GM23248 (cell line): ENCODE results near the gene HYOU1. TPM values are rescaled to one million over a fixed set of nuclear protein-coding genes. Genes with fewer than 3 reads are reported as not detected.

ENCODE experiments used
- DNase-seq: peaks from one replicate; pipeline ENCODE4 v3.0.0-alpha.2; 2015
- H2AFZ ChIP-seq: fragments of 200-600 bp; sonication (generic); 2 replicates; pipeline ENCODE4 v1.6.1; 2016; ENCODE audit warnings: antibody characterized with exemption
- H3F3A ChIP-seq: fragments of 200-600 bp; sonication (generic); 2 replicates; pipeline ENCODE4 v1.6.1; 2016; ENCODE audit warnings: mild to moderate bottlenecking, antibody characterized with exemption, mixed run types; ENCODE audit not compliant: insufficient read depth
- H3K27ac ChIP-seq: fragments of 200-600 bp; sonication (generic); 2 replicates; pipeline ENCODE4 v1.5.1; 2016; ENCODE audit warnings: mild to moderate bottlenecking
- H3K27me3 ChIP-seq: fragments of 200-600 bp; sonication (generic); replicated peaks from 2 replicates; pipeline ENCODE4 v1.6.1; 2016; ENCODE audit warnings: mild to moderate bottlenecking; ENCODE audit not compliant: insufficient read depth
- H3K36me3 ChIP-seq: fragments of 200-600 bp; sonication (generic); 2 replicates; pipeline ENCODE4 v1.6.1; 2016; ENCODE audit warnings: low read depth, mild to moderate bottlenecking
- H3K4me1 ChIP-seq: fragments of 200-600 bp; sonication (generic); 2 replicates; pipeline ENCODE4 v1.6.1; 2016; ENCODE audit warnings: mild to moderate bottlenecking; ENCODE audit not compliant: insufficient read depth
- H3K4me2 ChIP-seq: fragments of 200-600 bp; sonication (generic); one replicate; pipeline ENCODE4 v1.6.1; 2016; ENCODE audit warnings: mild to moderate bottlenecking; ENCODE audit not compliant: unreplicated experiment
- H3K4me3 ChIP-seq: fragments of 200-600 bp; sonication (generic); 2 replicates; pipeline ENCODE4 v1.5.1; 2016; ENCODE audit warnings: mild to moderate bottlenecking
- H3K79me2 ChIP-seq: fragments of 200-600 bp; sonication (generic); 2 replicates; pipeline ENCODE4 v1.6.1; 2016; ENCODE audit warnings: mild to moderate bottlenecking; ENCODE audit not compliant: insufficient read depth
- H3K9ac ChIP-seq: fragments of 200-600 bp; sonication (generic); 2 replicates; pipeline ENCODE4 v1.6.1; 2016; ENCODE audit warnings: mild to moderate bottlenecking
- H3K9me2 ChIP-seq: fragments of 200-600 bp; sonication (generic); 2 replicates; pipeline ENCODE4 v1.6.1; 2016; ENCODE audit warnings: mixed run types, mild to moderate bottlenecking, moderate library complexity; ENCODE audit not compliant: insufficient read depth
- H3K9me3 ChIP-seq: fragments of 200-600 bp; sonication (generic); one replicate; pipeline ENCODE4 v1.6.1; 2017; ENCODE audit warnings: low read depth
- H4K20me1 ChIP-seq: fragments of 200-600 bp; sonication (generic); 2 replicates; pipeline ENCODE4 v1.6.0; 2016; ENCODE audit not compliant: insufficient read depth
- EZH2 ChIP-seq: fragments of 200-600 bp; sonication (generic); IDR thresholded peaks from 2 replicates; pipeline ENCODE4 v1.6.1; 2018; ENCODE audit warnings: antibody characterized with exemption, mild to moderate bottlenecking; ENCODE audit not compliant: insufficient read depth, poor library complexity, severe bottlenecking
- EZH2phosphoT487 ChIP-seq: fragments of 200-600 bp; sonication (generic); IDR thresholded peaks from 2 replicates; pipeline ENCODE4 v1.6.1; 2018; ENCODE audit warnings: antibody characterized with exemption, moderate library complexity, mild to moderate bottlenecking, low read depth; ENCODE audit not compliant: insufficient read depth
- WGBS, 2 experiments: methylation state at CpG; one replicate each; pipeline ENCODE4 v1.1.6; 2015 to 2017; ENCODE audit warnings: low lambda C conversion rate in 2 of 2, low coverage in 1 of 2; ENCODE audit errors: missing lambda C conversion rate in 2 of 2; 5-methylcytosine and 5-hydroxymethylcytosine counted together
- in situ Hi-C: fragments of 300-500 bp; cut with MboI; formaldehyde crosslinking; loops from 2 replicates; pipeline ENCODE4 v1.15.0; 2020
- polyA plus RNA-seq: library from polyadenylated mRNA; unstranded; fragments of >200 nt; fragmentation: Nextera tagmentation; extraction: Ambion mirVana; gene quantifications from 2 replicates; pipeline ENCODE4 v1.2.1, GENCODE V29; 2016
- total RNA-seq: library from RNA; depleted of rRNA; stranded (reverse); fragments of >200 nt; shearing (Covaris generic); gene quantifications from 2 replicates; pipeline ENCODE4 v1.2.3, GENCODE V29; 2014

The HYOU1 gene
- total and polyA plus RNA-seq, 2 experiments from 2014 or later: 56.3 to 85.4 TPM

DNA sequence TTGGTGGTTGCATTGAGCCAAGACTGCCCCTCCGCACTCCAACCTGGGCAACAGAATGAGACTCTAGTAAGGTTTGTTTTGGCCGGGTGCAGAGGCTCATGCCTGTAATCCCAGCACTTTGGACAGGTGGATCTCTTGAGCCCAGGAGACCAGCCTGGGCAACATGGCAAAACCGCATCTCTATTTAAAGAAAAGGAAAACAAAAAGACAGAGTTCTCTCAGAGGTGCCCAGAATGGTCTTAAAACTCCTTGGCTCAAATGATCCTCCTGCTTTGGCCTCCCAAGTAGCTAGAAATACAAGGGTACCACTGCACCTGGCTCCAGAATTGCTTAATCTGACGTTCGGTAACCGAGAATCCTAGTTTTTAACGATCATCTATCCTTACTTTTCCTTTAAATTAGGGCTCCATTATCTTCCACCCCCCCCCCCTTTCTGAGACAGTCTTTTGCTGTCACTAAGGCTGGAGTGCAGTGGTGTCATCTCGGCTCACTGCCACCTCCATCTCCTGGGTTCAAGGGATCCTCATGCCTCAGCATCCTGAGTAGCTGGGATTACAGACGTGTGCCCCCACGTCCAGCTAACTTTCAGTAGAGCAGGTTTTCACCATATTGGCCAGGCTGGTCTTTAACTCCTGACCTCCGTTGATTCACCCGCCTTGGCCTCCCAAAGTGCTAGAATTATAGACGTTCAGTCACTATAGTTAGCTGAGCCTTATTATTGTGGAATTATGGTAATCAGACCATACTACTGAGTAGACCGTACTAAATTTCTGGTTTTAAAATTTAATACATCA is 40.6 kb downstream of the HYOU1 start:
- Histone ChIP-seq H3K4me1 (peaks cover 29% of the 10 kb centered on the region), H4K20me1 (no peaks in the 10 kb centered on the region), H3K79me2 (peaks cover 73% of the 10 kb centered on the region), H3K4me3 (peak overlapping the region; percentile 95), H3K4me2 (peak overlapping the region; percentile 97), H3K9me2 (no peaks in the 10 kb centered on the region), H3K27ac (peak overlapping the region; percentile 91), H3K9ac (peak overlapping the region; percentile 94), H3K9me3 (no peaks in the 10 kb centered on the region), H2AFZ (no peak overlapping the region), H3F3A (peaks cover 59% of the 10 kb centered on the region), H3K27me3 (no peaks in the 10 kb centered on the region), H3K36me3 (peaks cover 39% of the 10 kb centered on the region)
- in situ Hi-C loops: no loop called here
- TF ChIP-seq EZH2phosphoT487 (no peak), EZH2 (no peak)
- WGBS, 2 experiments: 70 to 78% methylated on average over 14 of the region's 14 CpGs
- no peak for DNase-seq

DNA sequence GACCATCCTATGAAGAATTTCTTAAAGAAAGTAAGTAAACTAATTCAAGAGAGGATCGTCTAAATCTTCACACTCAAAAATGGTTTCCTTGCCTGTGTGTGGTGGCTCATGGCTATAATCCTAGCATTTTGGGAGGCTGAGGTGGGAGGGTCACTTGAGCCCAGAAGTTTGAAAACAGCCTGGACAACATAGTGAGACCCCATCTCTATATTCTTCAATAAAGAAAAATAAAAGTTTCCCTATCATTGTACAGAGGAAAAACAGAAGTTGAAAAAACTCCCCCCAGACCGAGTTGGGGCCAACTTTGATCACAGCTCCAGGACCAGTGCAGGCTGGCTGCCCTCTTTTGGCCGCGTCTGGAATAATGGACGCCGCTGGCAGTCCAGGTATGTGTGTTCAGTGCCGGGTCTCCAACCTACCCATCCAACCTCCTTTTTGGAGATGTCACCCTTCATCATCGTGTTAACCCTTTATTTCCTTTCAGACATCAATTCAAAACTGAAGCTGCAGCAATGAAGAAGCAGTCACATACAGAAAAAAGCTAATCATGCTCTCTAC is 41.9 kb downstream of the HYOU1 start:
- H3K9me3 ChIP-seq: no peaks in the 10 kb centered on the region
- peaks cover 66% of the 10 kb centered on the region for H3F3A ChIP-seq
- no peak overlapping the region for H2AFZ ChIP-seq
- peaks cover 23% of the 10 kb centered on the region for H3K4me1 ChIP-seq
- no peaks in the 10 kb centered on the region for H4K20me1 ChIP-seq
- 58 to 62% methylated on average over 8 of the region's 8 CpGs for WGBS, 2 experiments
- peaks cover 34% of the 10 kb centered on the region for H3K36me3 ChIP-seq
- in situ Hi-C loops: no loop called here
- no peaks in the 10 kb centered on the region for H3K9me2 ChIP-seq
- no peak overlapping the region for H3K4me3 ChIP-seq
- no peak for TF ChIP-seq EZH2
- no peak for TF ChIP-seq EZH2phosphoT487
- peaks cover 60% of the 10 kb centered on the region for H3K79me2 ChIP-seq
- H3K27me3 ChIP-seq: no peaks in the 10 kb centered on the region
- 0 out of 2 replicates have a peak overlapping the region, but pooled peaks have one; percentile 8 for H3K9ac ChIP-seq
- H3K27ac ChIP-seq: peak overlapping the region; percentile 1; the same call in 1 of the 2 replicates
- no peak overlapping the region for H3K4me2 ChIP-seq
- peak; percentile 38 for DNase-seq

- H3K79me2 ChIP-seq: peaks cover 52% of the 10 kb centered on the region
- H3K27ac ChIP-seq: 0 out of 2 replicates have a peak overlapping the region, but pooled peaks have one; percentile 1
- peaks cover 66% of the 10 kb centered on the region for H3F3A ChIP-seq
- H3K4me3 ChIP-seq: no peak overlapping the region
- peaks cover 34% of the 10 kb centered on the region for H3K36me3 ChIP-seq
- no peaks in the 10 kb centered on the region for H3K27me3 ChIP-seq
- in situ Hi-C loops: no loop called here
- no peak for DNase-seq
- TF ChIP-seq EZH2 (no peak), EZH2phosphoT487 (no peak)
- WGBS, 2 experiments: 89 to 91% methylated on average over 17 of the region's 17 CpGs
- H3K4me2 ChIP-seq: no peak overlapping the region
- no peak overlapping the region for H2AFZ ChIP-seq
- H3K9ac ChIP-seq: no peak overlapping the region
- no peaks in the 10 kb centered on the region for H4K20me1 ChIP-seq
- peaks cover 16% of the 10 kb centered on the region for H3K4me1 ChIP-seq
- no peaks in the 10 kb centered on the region for H3K9me3 ChIP-seq
- no peaks in the 10 kb centered on the region for H3K9me2 ChIP-seq
These were observed 42.6 kb downstream of the HYOU1 start for GRCh38 chr11:119014209-119014924.

- peaks cover 16% of the 10 kb centered on the region for H3K4me1 ChIP-seq
- no peaks in the 10 kb centered on the region for H3K27me3 ChIP-seq
- H3K9me3 ChIP-seq: no peaks in the 10 kb centered on the region
- H3K27ac ChIP-seq: no peak overlapping the region
- WGBS, 2 experiments: 58 to 68% methylated on average over 3 of the region's 3 CpGs
- no peak overlapping the region for H2AFZ ChIP-seq
- no peaks in the 10 kb centered on the region for H3K9me2 ChIP-seq
- peaks cover 41% of the 10 kb centered on the region for H3K79me2 ChIP-seq
- no peak overlapping the region for H3K9ac ChIP-seq
- no peak overlapping the region for H3K4me2 ChIP-seq
- TF ChIP-seq EZH2: no peak
- no peak for TF ChIP-seq EZH2phosphoT487
- DNase-seq: no peak
- in situ Hi-C loops: no loop called here
- peaks cover 34% of the 10 kb centered on the region for H3K36me3 ChIP-seq
- H3F3A ChIP-seq: peaks cover 63% of the 10 kb centered on the region
- H4K20me1 ChIP-seq: no peaks in the 10 kb centered on the region
- H3K4me3 ChIP-seq: no peak overlapping the region
These were observed 44.3 kb downstream of the HYOU1 start for GRCh38 chr11:119012629-119013170.
